ENCODE data around the gene IRAK1. TPM values are rescaled to one million over a fixed set of nuclear protein-coding genes. Genes with fewer than 3 reads are reported as not detected.

The IRAK1 gene
- polyA plus RNA-seq, 1 of the 3 experiments (the other 2 are of a cell fraction), result 68.5 TPM

GRCh38 chrX:154059231-154059630 lies 39.5 kb upstream of the IRAK1 start:
- Histone ChIP-seq H3F3A (replicated peaks; ENCODE audit: insufficient read depth) (no peaks in the 10 kb centered on the region), H3K9me3 (no peaks in the 10 kb centered on the region), H3K27ac (ENCODE audit: low read depth in 2 of 2, low read length in 1 of 2) (no peak overlapping the region), H3K27me3 (ENCODE audit: insufficient read depth) (peaks cover 9% of the 10 kb centered on the region; the same call in 1 of the 2 replicates), H4K20me1 (ENCODE audit: insufficient read depth) (peaks cover 78% of the 10 kb centered on the region), H3K36me3 (replicated peaks in 1 of 2; ENCODE audit: control insufficient read depth in 1 of 2, insufficient read depth in 2 of 2, low read length in 1 of 2) (peaks cover 0 to 3% of the 10 kb centered on the region in 2 experiments), H3K4me3 (ENCODE audit: low read depth in 2 of 2, low read length in 1 of 2) (no peak overlapping the region), H3K79me2 (ENCODE audit: insufficient read depth) (peaks cover 79% of the 10 kb centered on the region), H2AFZ (ENCODE audit: low read depth) (no peak overlapping the region), H3K9ac (no peak overlapping the region), H3K9me2 (no peaks in the 10 kb centered on the region), H3K4me1 (ENCODE audit: control insufficient read depth in 1 of 2, insufficient read depth in 2 of 2, low read depth in 1 of 2, low read length in 1 of 2) (no peaks in the 10 kb centered on the region; a peak in 1 of 4 replicates), H3K4me2 (no peak overlapping the region)
- no peak for TF ChIP-seq RXRA (IDR thresholded peaks at IDR 0.05; ENCODE audit: borderline replicate concordance, low read depth)
- no peak for TF ChIP-seq REST (IDR thresholded peaks at IDR 0.05; ENCODE audit: low read depth, low read length)
- ChIA-PET CTCF (interaction anchor here (0.6 to 2.2 kb wide), 3 partner anchors 8 to 46 kb away, joined by 3 to 13 read pairs (median 4); no protein-coding TSS in a partner anchor), POLR2A (no interaction called here)
- no peak for DNase-seq
- 23% methylated on average over 1 of the region's 1 CpG for WGBS (ENCODE audit: low lambda C conversion rate)

GRCh38 chrX:154058214-154058997 lies 38.7 kb upstream of the IRAK1 start:
- Histone ChIP-seq H3K4me2 (no peak overlapping the region), H3K4me1 (ENCODE audit: control insufficient read depth in 1 of 2, insufficient read depth in 2 of 2, low read depth in 1 of 2, low read length in 1 of 2) (no peaks in the 10 kb centered on the region; a peak in 1 of 4 replicates), H4K20me1 (ENCODE audit: insufficient read depth) (peaks cover 70% of the 10 kb centered on the region), H3K9ac (no peak overlapping the region), H3K9me3 (no peaks in the 10 kb centered on the region), H3K79me2 (ENCODE audit: insufficient read depth) (peaks cover 77% of the 10 kb centered on the region), H2AFZ (ENCODE audit: low read depth) (no peak overlapping the region), H3K27ac (ENCODE audit: low read depth in 2 of 2, low read length in 1 of 2) (no peak overlapping the region), H3K9me2 (no peaks in the 10 kb centered on the region), H3K27me3 (ENCODE audit: insufficient read depth) (peaks cover 9% of the 10 kb centered on the region; the same call in 1 of the 2 replicates), H3F3A (replicated peaks; ENCODE audit: insufficient read depth) (no peaks in the 10 kb centered on the region), H3K36me3 (replicated peaks in 1 of 2; ENCODE audit: control insufficient read depth in 1 of 2, insufficient read depth in 2 of 2, low read length in 1 of 2) (peaks cover 0 to 3% of the 10 kb centered on the region in 2 experiments), H3K4me3 (ENCODE audit: low read depth in 2 of 2, low read length in 1 of 2) (no peak overlapping the region)
- 69% methylated on average over 11 of the region's 11 CpGs for WGBS (ENCODE audit: low lambda C conversion rate)
- ChIA-PET CTCF (interaction anchor here (2.2 kb wide), 1 partner anchor 45 kb away, joined by 13 read pairs; no protein-coding TSS in a partner anchor), POLR2A (no interaction called here)
- no peak for DNase-seq
- TF ChIP-seq USF1 (IDR thresholded peaks at IDR 0.05; ENCODE audit: borderline replicate concordance, low read depth) (no peak), FOXJ3 (CRISPR knock-in tag; IDR thresholded peaks at IDR 0.05) (no peak), TCF12 (IDR thresholded peaks at IDR 0.05) (no peak), FOXM1 (IDR thresholded peaks at IDR 0.05; ENCODE audit: low read depth) (no peak), MXI1 (IDR thresholded peaks at IDR 0.05; ENCODE audit: low read depth, low read length) (no peak), NFIC (IDR thresholded peaks at IDR 0.05; ENCODE audit: borderline replicate concordance) (no peak), ELF1 (IDR thresholded peaks at IDR 0.05) (no peak), RAD21 (IDR thresholded peaks at IDR 0.05; ENCODE audit: low read length) (no peak), GABPA (IDR thresholded peaks at IDR 0.05; ENCODE audit: low read depth) (no peak), FOSL2 (IDR thresholded peaks at IDR 0.05; ENCODE audit: borderline replicate concordance, low read depth) (no peak), CHD2 (IDR thresholded peaks at IDR 0.05; ENCODE audit: low read length, partially characterized antibody) (no peak), ZBTB33 (IDR thresholded peaks at IDR 0.05; ENCODE audit: borderline replicate concordance, low read depth) (no peak), TAF1 (IDR thresholded peaks at IDR 0.05; ENCODE audit: borderline replicate concordance, low read depth, low read length) (no peak), MAX (IDR thresholded peaks at IDR 0.05; ENCODE audit: low read depth) (no peak), IRF3 (IDR thresholded peaks at IDR 0.05; ENCODE audit: low read depth, low read length) (no peak), MEF2A (IDR thresholded peaks at IDR 0.05; ENCODE audit: borderline replicate concordance, low read depth) (no peak)
